ENCODE results near the gene UROS. TPM values are rescaled to one million over a fixed set of nuclear protein-coding genes. Genes with fewer than 3 reads are reported as not detected.

The UROS gene
- total RNA-seq, 1 donor from 2014 or later, result 61.5 TPM

DNA sequence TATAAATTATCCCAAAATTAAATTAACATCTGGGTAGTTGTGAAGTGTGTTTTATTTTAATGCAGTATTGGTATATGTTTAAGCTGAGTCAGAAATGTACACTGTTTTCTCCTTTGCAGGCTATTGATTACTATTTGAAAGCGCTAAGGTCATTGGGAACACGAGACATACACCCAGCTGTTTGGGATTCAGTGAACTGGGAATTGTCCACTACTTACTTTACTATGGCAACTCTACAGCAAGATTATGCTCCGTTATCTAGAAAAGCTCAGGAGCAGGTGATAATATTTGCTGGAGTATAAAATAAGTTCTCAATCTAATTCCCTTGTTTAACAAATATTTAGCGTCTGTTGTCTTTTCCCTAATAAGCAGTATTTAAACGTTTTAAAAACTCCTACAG is 75.6 kb downstream of the UROS start:
- peaks cover 45% of the 10 kb centered on the region for H3K36me3 Mint-ChIP-seq (ENCODE audit: low read depth, unreplicated experiment)
- no peaks in the 10 kb centered on the region for H3K9me3 Mint-ChIP-seq (ENCODE audit: unreplicated experiment)
- no peak for DNase-seq (ENCODE audit: low spot score)
- H3K4me1 Mint-ChIP-seq (ENCODE audit: unreplicated experiment), result peaks cover 13% of the 10 kb centered on the region
- no peaks in the 10 kb centered on the region for H3K27me3 Mint-ChIP-seq (ENCODE audit: unreplicated experiment)
- no peak overlapping the region for H3K27ac Mint-ChIP-seq (ENCODE audit: unreplicated experiment)
- TF ChIP-seq, protein P1, sequence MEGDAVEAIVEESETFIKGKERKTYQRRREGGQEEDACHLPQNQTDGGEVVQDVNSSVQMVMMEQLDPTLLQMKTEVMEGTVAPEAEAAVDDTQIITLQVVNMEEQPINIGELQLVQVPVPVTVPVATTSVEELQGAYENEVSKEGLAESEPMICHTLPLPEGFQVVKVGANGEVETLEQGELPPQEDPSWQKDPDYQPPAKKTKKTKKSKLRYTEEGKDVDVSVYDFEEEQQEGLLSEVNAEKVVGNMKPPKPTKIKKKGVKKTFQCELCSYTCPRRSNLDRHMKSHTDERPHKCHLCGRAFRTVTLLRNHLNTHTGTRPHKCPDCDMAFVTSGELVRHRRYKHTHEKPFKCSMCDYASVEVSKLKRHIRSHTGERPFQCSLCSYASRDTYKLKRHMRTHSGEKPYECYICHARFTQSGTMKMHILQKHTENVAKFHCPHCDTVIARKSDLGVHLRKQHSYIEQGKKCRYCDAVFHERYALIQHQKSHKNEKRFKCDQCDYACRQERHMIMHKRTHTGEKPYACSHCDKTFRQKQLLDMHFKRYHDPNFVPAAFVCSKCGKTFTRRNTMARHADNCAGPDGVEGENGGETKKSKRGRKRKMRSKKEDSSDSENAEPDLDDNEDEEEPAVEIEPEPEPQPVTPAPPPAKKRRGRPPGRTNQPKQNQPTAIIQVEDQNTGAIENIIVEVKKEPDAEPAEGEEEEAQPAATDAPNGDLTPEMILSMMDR (IDR thresholded peaks at IDR 0.05; ENCODE audit: unreplicated experiment), result no peak
- H3K4me3 Mint-ChIP-seq (ENCODE audit: unreplicated experiment), result no peak overlapping the region

DNA sequence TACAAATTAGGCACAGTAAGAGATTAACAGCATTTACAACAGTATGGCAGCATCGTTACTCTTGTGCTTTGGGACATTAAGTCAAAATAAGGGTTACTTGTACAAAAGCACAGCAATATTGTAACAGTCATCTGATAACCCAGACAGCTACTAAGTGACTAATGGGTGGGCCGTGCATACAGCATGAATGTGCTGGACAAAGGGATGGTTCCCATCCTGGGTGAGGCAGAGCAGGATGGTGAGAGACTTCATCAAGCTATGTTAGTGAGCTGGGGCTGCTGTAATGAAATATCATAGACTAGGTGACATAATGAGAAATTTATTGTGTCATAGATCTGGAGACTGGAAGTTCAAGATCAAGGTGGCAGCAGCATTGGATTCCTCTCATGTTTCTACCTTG is 78.1 kb downstream of the UROS start:
- TF ChIP-seq, protein P1 (IDR thresholded peaks at IDR 0.05; ENCODE audit: unreplicated experiment), result no peak
- no peak overlapping the region for H3K27ac Mint-ChIP-seq (ENCODE audit: unreplicated experiment)
- peaks cover 51% of the 10 kb centered on the region for H3K36me3 Mint-ChIP-seq (ENCODE audit: low read depth, unreplicated experiment)
- no peaks in the 10 kb centered on the region for H3K9me3 Mint-ChIP-seq (ENCODE audit: unreplicated experiment)
- no peak overlapping the region for H3K4me3 Mint-ChIP-seq (ENCODE audit: unreplicated experiment)
- no peaks in the 10 kb centered on the region for H3K4me1 Mint-ChIP-seq (ENCODE audit: unreplicated experiment)
- no peaks in the 10 kb centered on the region for H3K27me3 Mint-ChIP-seq (ENCODE audit: unreplicated experiment)
- DNase-seq (ENCODE audit: low spot score), result no peak

DNA sequence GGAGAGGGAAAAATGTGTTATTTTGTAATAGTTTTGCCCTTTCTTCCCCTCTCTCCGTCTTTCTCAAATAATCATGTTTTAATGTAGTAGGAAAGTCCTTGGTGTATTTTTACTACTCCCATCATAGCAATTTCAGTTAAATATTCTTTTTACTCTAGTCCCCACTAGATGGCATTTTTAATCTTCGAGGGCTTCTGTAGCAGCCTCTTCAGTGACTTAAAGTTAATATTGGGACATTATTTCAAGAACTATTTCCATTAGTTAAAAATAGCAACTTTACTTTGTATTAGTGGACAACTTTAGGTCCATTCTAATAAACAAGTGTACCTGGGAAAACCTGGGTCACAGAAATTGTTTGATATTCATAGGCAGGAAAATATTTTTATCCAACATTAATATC is 80.6 kb downstream of the UROS start:
- no peaks in the 10 kb centered on the region for H3K4me1 Mint-ChIP-seq (ENCODE audit: unreplicated experiment)
- no peaks in the 10 kb centered on the region for H3K9me3 Mint-ChIP-seq (ENCODE audit: unreplicated experiment)
- H3K36me3 Mint-ChIP-seq (ENCODE audit: low read depth, unreplicated experiment), result peaks cover 43% of the 10 kb centered on the region
- no peak for DNase-seq (ENCODE audit: low spot score)
- TF ChIP-seq, protein P1 (IDR thresholded peaks at IDR 0.05; ENCODE audit: unreplicated experiment), result peak; percentile 11
- H3K27ac Mint-ChIP-seq (ENCODE audit: unreplicated experiment), result no peak overlapping the region
- H3K27me3 Mint-ChIP-seq (ENCODE audit: unreplicated experiment), result no peaks in the 10 kb centered on the region
- H3K4me3 Mint-ChIP-seq (ENCODE audit: unreplicated experiment), result no peak overlapping the region

DNA sequence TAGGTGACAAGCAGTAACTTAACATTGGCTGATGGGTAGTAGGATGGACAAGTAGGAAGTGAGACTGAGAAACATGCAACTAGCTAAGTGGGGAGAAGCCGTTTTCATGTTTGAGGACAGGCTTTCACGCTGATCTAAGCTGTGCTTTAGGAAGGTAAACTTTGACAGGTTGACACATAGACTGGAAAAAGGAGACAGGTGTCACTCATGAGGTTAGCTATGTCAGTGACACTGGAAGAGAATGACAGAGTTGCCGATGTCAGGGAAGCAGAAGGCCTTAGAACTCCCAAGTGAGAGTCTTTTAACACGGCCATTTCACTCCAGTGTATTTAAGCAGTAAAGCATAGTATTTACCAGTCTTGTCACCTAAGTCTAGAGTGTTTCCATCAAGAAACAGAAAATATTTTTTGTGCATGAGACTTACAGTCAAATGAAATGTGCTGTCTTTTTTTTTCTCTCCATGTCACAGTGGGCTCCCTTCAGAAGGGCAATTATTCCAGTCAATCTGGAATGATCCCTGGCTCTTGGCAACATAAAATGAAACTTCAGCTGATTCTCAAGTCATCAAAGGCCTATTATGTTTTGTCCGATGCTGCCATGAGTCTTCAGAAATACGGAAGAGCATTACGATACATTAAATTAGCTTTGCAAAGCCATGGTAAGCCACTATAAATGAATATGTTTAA is 82.9 kb downstream of the UROS start:
- Mint-ChIP-seq H3K4me1 (ENCODE audit: unreplicated experiment) (no peaks in the 10 kb centered on the region), H3K9me3 (ENCODE audit: unreplicated experiment) (no peaks in the 10 kb centered on the region), H3K27ac (ENCODE audit: unreplicated experiment) (no peak overlapping the region), H3K36me3 (ENCODE audit: low read depth, unreplicated experiment) (peaks cover 46% of the 10 kb centered on the region), H3K4me3 (ENCODE audit: unreplicated experiment) (peak overlapping the region; percentile 12), H3K27me3 (ENCODE audit: unreplicated experiment) (no peaks in the 10 kb centered on the region)
- TF ChIP-seq, protein P1 (IDR thresholded peaks at IDR 0.05; ENCODE audit: unreplicated experiment), result no peak
- DNase-seq (ENCODE audit: low spot score), result no peak

Small RNAs within 50 kb of the gene (microRNA-seq; reads per million reads assigned to microRNA genes)
- 0.28 reads per million for gene MIR4484 (ENCODE audit: unreplicated experiment)

Other genes starting within 250 kb of the UROS start
- gene TEX36, start 140.1 kb downstream of the UROS start, total RNA-seq (ENCODE audit: unreplicated experiment), result not detected
- 29.2 TPM for gene EDRF1, start 103.5 kb downstream of the UROS start, total RNA-seq (ENCODE audit: unreplicated experiment)
- not detected for gene MMP21, start 47.4 kb downstream of the UROS start, total RNA-seq (ENCODE audit: unreplicated experiment)
- 39.4 TPM for gene BCCIP, start 288 bp upstream of the UROS start, total RNA-seq (ENCODE audit: unreplicated experiment)
- 54.0 TPM for gene DHX32, start 58.0 kb upstream of the UROS start, total RNA-seq (ENCODE audit: unreplicated experiment)
- 9.4 TPM for gene FANK1, start 73.3 kb upstream of the UROS start, total RNA-seq (ENCODE audit: unreplicated experiment)

Measured in endothelial cell (in vitro differentiated cells).